ENCODE data around the gene DAGLB.

The DAGLB gene

GRCh38 chr7:6386779-6387178 lies 61.0 kb downstream of the DAGLB start:
- Histone ChIP-seq H3K36me3 (ENCODE audit: insufficient read depth, low read length) (peaks cover 32% of the 10 kb centered on the region), H3K27me3 (ENCODE audit: insufficient read depth, low read length) (no peaks in the 10 kb centered on the region), H3K4me1 (ENCODE audit: insufficient read depth, low read length, severe bottlenecking) (peaks cover 19% of the 10 kb centered on the region), H3K79me2 (ENCODE audit: insufficient read depth, low read length) (peaks cover 55% of the 10 kb centered on the region), H3K27ac (ENCODE audit: low read depth, low read length, poor library complexity, severe bottlenecking) (no peak overlapping the region), H3K9me3 (ENCODE audit: low read length) (no peaks in the 10 kb centered on the region), H4K20me1 (ENCODE audit: insufficient read depth, low read length) (no peaks in the 10 kb centered on the region), H3K9ac (ENCODE audit: low read length) (no peak overlapping the region), H2AFZ (ENCODE audit: low read length) (no peak overlapping the region), H3K4me3 (ENCODE audit: low read depth, low read length, poor library complexity, severe bottlenecking) (no peak overlapping the region), H3F3A (ENCODE audit: insufficient read depth, low read length) (no peaks in the 10 kb centered on the region), H3K4me2 (ENCODE audit: low read length) (no peak overlapping the region), H3K9me2 (ENCODE audit: low read depth, low read length) (no peaks in the 10 kb centered on the region)
- TF ChIP-seq CTCF (IDR thresholded peaks at IDR 0.05; ENCODE audit: low read length): no peak

GRCh38 chr7:6385909-6386560 lies 61.7 kb downstream of the DAGLB start:
- peaks cover 63% of the 10 kb centered on the region for H3K79me2 ChIP-seq (ENCODE audit: insufficient read depth, low read length)
- no peak for TF ChIP-seq EZH2 (IDR thresholded peaks at IDR 0.05; ENCODE audit: borderline replicate concordance, low read length)
- TF ChIP-seq CTCF (IDR thresholded peaks at IDR 0.05; ENCODE audit: low read length): no peak
- H3K4me3 ChIP-seq (ENCODE audit: low read depth, low read length, poor library complexity, severe bottlenecking): no peak overlapping the region
- no peak overlapping the region for H3K27ac ChIP-seq (ENCODE audit: low read depth, low read length, poor library complexity, severe bottlenecking)
- H3K4me2 ChIP-seq (ENCODE audit: low read length): no peak overlapping the region
- H3K36me3 ChIP-seq (ENCODE audit: insufficient read depth, low read length): peaks cover 26% of the 10 kb centered on the region
- H3K9ac ChIP-seq (ENCODE audit: low read length): no peak overlapping the region
- H3K9me2 ChIP-seq (ENCODE audit: low read depth, low read length): no peaks in the 10 kb centered on the region
- H3K27me3 ChIP-seq (ENCODE audit: insufficient read depth, low read length): no peaks in the 10 kb centered on the region
- H3K9me3 ChIP-seq (ENCODE audit: low read length): no peaks in the 10 kb centered on the region
- no peaks in the 10 kb centered on the region for H4K20me1 ChIP-seq (ENCODE audit: insufficient read depth, low read length)
- no peaks in the 10 kb centered on the region for H3F3A ChIP-seq (ENCODE audit: insufficient read depth, low read length)
- H3K4me1 ChIP-seq (ENCODE audit: insufficient read depth, low read length, severe bottlenecking): peaks cover 23% of the 10 kb centered on the region
- no peak overlapping the region for H2AFZ ChIP-seq (ENCODE audit: low read length)

- no peaks in the 10 kb centered on the region for H3K9me3 ChIP-seq (ENCODE audit: low read length)
- H3F3A ChIP-seq (ENCODE audit: insufficient read depth, low read length): no peaks in the 10 kb centered on the region
- no peak overlapping the region for H2AFZ ChIP-seq (ENCODE audit: low read length)
- H3K79me2 ChIP-seq (ENCODE audit: insufficient read depth, low read length): peaks cover 71% of the 10 kb centered on the region
- peaks cover 22% of the 10 kb centered on the region for H3K36me3 ChIP-seq (ENCODE audit: insufficient read depth, low read length)
- H3K9ac ChIP-seq (ENCODE audit: low read length): no peak overlapping the region
- peaks cover 29% of the 10 kb centered on the region for H3K4me1 ChIP-seq (ENCODE audit: insufficient read depth, low read length, severe bottlenecking)
- no peak overlapping the region for H3K27ac ChIP-seq (ENCODE audit: low read depth, low read length, poor library complexity, severe bottlenecking)
- no peak for TF ChIP-seq CTCF (IDR thresholded peaks at IDR 0.05; ENCODE audit: low read length)
- no peak for TF ChIP-seq EZH2 (IDR thresholded peaks at IDR 0.05; ENCODE audit: borderline replicate concordance, low read length)
- H3K4me3 ChIP-seq (ENCODE audit: low read depth, low read length, poor library complexity, severe bottlenecking): no peak overlapping the region
- no peak overlapping the region for H3K4me2 ChIP-seq (ENCODE audit: low read length)
- H4K20me1 ChIP-seq (ENCODE audit: insufficient read depth, low read length): no peaks in the 10 kb centered on the region
- H3K9me2 ChIP-seq (ENCODE audit: low read depth, low read length): no peaks in the 10 kb centered on the region
- H3K27me3 ChIP-seq (ENCODE audit: insufficient read depth, low read length): no peaks in the 10 kb centered on the region
These were observed 62.5 kb downstream of the DAGLB start for GRCh38 chr7:6385110-6385781.

Data from OCI-LY1 (cell line).